ENCODE results near the gene MYL6B.
A peak's percentile ranks its signal among the peaks of the same experiment; 100 is the strongest.

MYL6B gene

DNA sequence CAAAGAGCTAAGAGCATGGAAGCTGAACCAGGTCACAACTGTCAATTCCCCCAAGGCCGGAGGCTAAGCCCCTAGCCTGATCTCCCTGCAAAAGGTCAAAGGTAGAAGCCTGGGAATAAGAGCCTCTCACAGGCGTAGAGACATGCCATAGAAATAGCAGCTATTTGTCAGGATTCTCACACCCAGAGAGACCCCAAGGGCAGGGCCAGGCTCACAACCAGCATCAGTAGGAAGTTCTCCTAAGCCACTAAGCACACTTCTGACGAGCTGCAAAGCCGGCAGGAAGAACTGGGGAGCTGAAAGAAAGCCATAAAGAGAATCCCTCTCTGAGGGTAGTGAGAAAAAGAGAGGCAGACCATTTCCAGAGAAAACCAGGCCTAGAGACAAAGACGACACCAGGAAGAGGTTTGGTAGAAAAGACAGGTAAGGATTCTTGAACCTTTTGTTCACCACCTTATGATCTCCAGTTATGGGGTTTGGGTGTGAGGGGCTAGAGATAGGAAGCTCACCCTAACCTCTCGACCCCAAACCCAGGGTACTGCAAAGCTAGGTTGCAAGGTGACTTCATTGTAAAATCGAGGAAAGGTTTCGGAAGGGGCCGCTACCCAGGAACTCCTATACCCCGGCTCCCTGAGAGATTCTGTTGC, 35.9 kb downstream of the MYL6B start:
- H3K4me3 ChIP-seq (ENCODE audit: low read depth, low read length): peak overlapping the region; percentile 94
- DNase-seq (ENCODE audit: low read depth): peak; percentile 58
- TF ChIP-seq MYC (IDR thresholded peaks at IDR 0.05; ENCODE audit: low read depth, low read length): no peak
- TF ChIP-seq, protein P1, sequence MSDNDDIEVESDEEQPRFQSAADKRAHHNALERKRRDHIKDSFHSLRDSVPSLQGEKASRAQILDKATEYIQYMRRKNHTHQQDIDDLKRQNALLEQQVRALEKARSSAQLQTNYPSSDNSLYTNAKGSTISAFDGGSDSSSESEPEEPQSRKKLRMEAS (IDR thresholded peaks at IDR 0.05; ENCODE audit: low read depth, low read length): no peak
- TF ChIP-seq, protein P2, sequence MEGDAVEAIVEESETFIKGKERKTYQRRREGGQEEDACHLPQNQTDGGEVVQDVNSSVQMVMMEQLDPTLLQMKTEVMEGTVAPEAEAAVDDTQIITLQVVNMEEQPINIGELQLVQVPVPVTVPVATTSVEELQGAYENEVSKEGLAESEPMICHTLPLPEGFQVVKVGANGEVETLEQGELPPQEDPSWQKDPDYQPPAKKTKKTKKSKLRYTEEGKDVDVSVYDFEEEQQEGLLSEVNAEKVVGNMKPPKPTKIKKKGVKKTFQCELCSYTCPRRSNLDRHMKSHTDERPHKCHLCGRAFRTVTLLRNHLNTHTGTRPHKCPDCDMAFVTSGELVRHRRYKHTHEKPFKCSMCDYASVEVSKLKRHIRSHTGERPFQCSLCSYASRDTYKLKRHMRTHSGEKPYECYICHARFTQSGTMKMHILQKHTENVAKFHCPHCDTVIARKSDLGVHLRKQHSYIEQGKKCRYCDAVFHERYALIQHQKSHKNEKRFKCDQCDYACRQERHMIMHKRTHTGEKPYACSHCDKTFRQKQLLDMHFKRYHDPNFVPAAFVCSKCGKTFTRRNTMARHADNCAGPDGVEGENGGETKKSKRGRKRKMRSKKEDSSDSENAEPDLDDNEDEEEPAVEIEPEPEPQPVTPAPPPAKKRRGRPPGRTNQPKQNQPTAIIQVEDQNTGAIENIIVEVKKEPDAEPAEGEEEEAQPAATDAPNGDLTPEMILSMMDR (IDR thresholded peaks at IDR 0.05; ENCODE audit: low read depth, low read length): no peak

DNA sequence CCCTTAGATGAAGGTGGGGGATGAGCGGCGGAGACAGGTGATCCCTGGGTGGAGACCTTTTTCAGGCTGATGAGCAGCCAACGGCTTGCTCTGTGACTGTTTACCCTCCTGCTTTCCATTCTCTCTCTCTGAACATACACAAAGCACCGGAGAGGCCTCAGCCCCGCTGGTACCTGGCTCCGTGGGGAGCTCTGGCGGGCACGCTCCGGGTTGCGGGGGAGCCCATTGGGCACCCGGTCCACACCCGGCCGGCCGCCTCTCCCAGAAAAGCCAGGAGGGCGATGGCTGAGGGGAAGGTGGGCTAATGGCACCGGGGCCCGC, 36.4 kb downstream of the MYL6B start:
- peak overlapping the region; percentile 94 for H3K4me3 ChIP-seq (ENCODE audit: low read depth, low read length)
- TF ChIP-seq, protein P2 (IDR thresholded peaks at IDR 0.05; ENCODE audit: low read depth, low read length): no peak
- TF ChIP-seq MYC (IDR thresholded peaks at IDR 0.05; ENCODE audit: low read depth, low read length): no peak
- TF ChIP-seq, protein P1 (IDR thresholded peaks at IDR 0.05; ENCODE audit: low read depth, low read length): no peak
- TF ChIP-seq POLR2A (IDR thresholded peaks at IDR 0.05; ENCODE audit: extremely low read depth, insufficient read length): no peak
- DNase-seq (ENCODE audit: low read depth): no peak

DNA sequence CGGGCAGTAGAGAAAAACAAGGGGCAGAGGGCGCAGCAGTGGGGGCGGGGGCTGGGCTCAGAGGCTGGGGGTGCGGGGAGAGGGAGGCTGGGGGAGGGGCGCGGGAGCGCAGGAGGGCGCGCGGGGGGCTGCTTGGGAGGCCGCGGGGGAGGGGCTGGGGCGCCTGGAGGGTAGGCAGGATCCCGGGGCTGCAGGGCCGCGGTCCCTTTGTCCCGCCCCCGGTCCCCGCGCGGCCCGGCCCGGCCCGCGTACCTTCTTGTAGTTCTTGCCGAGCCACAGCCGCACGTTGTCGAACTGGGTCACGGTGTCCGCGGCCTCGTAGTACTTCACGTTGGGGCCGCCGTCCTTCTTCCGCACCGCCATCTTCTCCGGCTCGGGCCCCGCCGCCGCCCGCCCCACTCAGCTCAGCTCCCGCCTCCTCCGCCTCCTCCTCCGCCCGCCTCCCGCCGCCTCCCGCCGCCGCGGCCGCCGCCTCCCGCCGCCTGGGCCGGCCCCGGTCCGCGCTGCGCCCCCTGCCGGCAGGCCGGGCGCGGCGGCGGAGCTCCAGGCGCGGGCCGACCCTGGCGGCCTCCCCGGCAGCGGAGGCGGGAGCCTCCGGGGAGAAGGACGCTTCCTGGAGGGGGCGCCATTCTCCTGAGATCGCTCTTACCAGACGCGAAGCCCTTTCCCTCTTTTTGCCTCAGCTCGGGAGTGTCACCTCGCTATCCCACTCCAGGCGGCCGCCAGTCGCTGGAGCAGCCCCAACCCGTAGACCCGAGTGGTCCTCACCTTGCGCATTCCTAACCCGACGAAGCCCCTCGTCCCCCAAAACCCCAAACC, 36.9 kb downstream of the MYL6B start, which contains the start of gene SMARCC2:
Gene SMARCC2, minus strand, starts transcription at position 385 of the 819 bp plus-strand sequence. Its CDS starts 22 bp downstream, at position 363.
- peak within 1 kb of the TSS; percentile 94 for H3K4me3 ChIP-seq (ENCODE audit: low read depth, low read length)
- TF ChIP-seq POLR2A (IDR thresholded peaks at IDR 0.05; ENCODE audit: extremely low read depth, insufficient read length): peak; percentile 45
- no peak for TF ChIP-seq MYC (IDR thresholded peaks at IDR 0.05; ENCODE audit: low read depth, low read length)
- TF ChIP-seq, protein P2 (IDR thresholded peaks at IDR 0.05; ENCODE audit: low read depth, low read length): peak; percentile 71
- TF ChIP-seq, protein P1 (IDR thresholded peaks at IDR 0.05; ENCODE audit: low read depth, low read length): no peak
- peak; percentile 91 for DNase-seq (ENCODE audit: low read depth)

DNA sequence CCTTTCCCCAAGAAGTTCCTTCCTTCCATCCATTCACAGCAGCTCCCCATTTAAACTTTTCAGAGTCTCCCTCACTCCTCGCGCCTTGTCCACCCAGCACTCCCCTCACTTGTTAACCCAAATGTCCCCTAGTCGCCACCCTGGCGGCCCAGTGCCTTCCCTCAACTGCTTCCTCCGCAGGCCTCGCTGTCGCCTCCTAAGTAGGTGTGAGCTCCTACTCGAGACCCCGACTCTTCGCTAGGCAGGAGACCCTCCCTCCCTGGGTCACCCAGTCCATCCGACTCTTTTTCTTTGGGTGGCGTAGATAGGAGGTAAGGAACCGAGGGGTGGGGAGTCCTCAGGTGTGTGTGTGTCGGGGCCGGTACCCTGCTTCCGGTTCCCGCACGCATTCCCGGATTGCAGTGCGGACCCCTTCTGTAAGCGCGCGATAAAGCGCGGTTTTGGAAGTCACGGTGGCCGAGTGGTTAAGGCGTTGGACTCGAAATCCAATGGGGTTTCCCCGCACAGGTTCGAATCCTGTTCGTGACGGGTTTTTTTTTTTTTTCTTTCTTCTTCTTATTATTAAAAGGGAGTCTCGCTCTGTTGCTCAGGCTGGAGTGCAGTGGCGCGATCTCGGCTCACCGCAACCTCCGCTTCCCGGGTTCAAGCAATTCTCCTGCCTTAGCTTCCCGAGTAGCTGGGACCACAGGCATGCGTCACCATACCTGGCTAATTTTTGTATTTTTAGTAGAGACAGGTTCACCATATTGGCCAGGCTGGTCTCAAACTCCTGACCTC, 37.7 kb downstream of the MYL6B start:
- peak overlapping the region; percentile 74 for H3K4me3 ChIP-seq (ENCODE audit: low read depth, low read length)
- TF ChIP-seq, protein P2 (IDR thresholded peaks at IDR 0.05; ENCODE audit: low read depth, low read length): no peak
- TF ChIP-seq MYC (IDR thresholded peaks at IDR 0.05; ENCODE audit: low read depth, low read length): peak; percentile 72
- TF ChIP-seq, protein P1 (IDR thresholded peaks at IDR 0.05; ENCODE audit: low read depth, low read length): peak; percentile 62
- peak; percentile 90 for DNase-seq (ENCODE audit: low read depth)

DNA sequence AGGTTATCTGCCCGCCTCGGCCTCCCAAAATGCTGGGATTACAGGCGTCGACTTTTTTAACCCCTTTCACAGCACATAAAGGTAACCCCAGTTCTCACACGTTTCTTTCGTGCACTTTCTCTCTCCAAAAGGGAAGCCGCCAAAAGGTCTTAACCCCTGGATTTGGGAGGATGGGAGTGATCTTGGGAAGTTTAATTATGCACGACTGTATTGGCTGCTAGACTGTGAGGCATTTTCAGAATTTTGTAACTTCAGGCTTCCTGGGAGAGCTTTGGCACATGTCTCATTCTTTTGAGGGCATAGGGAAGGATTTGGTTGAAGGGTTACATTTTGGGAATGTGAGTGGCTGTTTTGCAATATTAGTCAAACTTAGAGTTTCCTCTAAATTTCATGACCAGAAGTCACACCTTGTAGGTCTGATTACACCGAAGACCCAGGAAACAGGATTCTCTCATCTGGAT, 38.3 kb downstream of the MYL6B start:
- no peak for TF ChIP-seq POLR2A (IDR thresholded peaks at IDR 0.05; ENCODE audit: extremely low read depth, insufficient read length)
- TF ChIP-seq, protein P1 (IDR thresholded peaks at IDR 0.05; ENCODE audit: low read depth, low read length): no peak
- no peak for TF ChIP-seq MYC (IDR thresholded peaks at IDR 0.05; ENCODE audit: low read depth, low read length)
- peak overlapping the region; percentile 74 for H3K4me3 ChIP-seq (ENCODE audit: low read depth, low read length)
- DNase-seq (ENCODE audit: low read depth): peak; percentile 26

All from NB4 (cell line).